ENCODE measurements around the gene PI4KA.

GRCh38 chr22:20750461-20751184 lies 108.0 kb downstream of the PI4KA start:
- no peak for TF ChIP-seq EZH2 (IDR thresholded peaks at IDR 0.05; ENCODE audit: borderline replicate concordance, low read length)
- no peak for TF ChIP-seq CTCF (conservative IDR thresholded peaks at IDR 0.05 in 1 of 2, IDR thresholded peaks at IDR 0.05 in 1 of 2; ENCODE audit: extremely low read depth in 1 of 2, insufficient read depth in 1 of 2, low read depth in 1 of 2, low read length in 2 of 2)

Data from mammary epithelial cell (primary cell).